ENCODE measurements around the gene ADD1. TPM values are rescaled to one million over a fixed set of nuclear protein-coding genes. Genes with fewer than 3 reads are reported as not detected.

The ADD1 gene
- total and polyA plus RNA-seq, 4 donors = 62.2 to 142 (median 83.4) TPM

DNA sequence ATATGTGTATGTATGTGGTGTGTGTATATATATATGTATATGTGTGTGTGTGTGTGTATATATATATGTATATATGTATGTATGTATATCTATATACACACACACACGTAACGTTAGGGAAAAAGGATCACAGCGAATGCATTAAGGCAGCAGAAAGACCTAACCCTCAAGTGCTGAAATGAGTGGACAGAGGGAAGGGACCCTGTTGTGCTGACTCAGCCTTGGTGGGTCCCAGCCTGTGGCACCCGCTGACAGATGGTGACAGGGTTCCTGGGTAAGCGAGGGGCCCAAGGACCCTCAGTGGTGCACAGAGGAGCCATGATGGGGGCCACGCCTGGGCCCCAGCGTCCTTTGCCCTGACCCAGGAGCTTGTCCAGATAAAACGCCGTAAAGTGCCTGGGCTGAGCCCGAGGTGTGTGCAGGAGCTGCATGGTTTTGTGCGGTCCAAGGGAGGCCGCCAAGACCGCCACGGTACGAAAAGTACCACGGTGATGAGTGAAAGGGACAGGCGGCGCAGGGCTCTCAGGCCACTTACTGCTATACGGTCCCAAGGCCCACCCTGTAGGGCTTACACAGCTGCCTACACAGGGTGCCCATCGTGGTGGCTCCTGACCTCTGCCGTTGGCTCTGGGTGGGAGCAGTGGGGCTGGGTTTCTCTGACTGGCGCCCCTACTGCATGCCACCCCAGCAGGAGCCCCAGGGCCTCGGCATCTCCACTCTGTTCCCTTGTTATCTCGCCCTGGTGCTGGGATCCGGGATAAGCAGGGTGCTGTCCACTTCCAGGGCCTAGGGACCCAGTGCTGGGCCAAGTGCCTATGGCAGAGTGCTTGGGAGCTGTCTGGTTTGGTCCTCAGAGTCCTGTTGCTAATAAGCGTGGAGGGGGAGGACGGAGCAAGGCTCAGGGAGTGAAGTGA, 40.8 kb upstream of the ADD1 start:
- peak overlapping the region in 1 of 2 donors; percentile 25 for H3K27ac ChIP-seq (ENCODE audit: low read depth in 1 of 2, low read length in 2 of 2)
- no peak for DNase-seq (ENCODE audit: low spot score)

DNA sequence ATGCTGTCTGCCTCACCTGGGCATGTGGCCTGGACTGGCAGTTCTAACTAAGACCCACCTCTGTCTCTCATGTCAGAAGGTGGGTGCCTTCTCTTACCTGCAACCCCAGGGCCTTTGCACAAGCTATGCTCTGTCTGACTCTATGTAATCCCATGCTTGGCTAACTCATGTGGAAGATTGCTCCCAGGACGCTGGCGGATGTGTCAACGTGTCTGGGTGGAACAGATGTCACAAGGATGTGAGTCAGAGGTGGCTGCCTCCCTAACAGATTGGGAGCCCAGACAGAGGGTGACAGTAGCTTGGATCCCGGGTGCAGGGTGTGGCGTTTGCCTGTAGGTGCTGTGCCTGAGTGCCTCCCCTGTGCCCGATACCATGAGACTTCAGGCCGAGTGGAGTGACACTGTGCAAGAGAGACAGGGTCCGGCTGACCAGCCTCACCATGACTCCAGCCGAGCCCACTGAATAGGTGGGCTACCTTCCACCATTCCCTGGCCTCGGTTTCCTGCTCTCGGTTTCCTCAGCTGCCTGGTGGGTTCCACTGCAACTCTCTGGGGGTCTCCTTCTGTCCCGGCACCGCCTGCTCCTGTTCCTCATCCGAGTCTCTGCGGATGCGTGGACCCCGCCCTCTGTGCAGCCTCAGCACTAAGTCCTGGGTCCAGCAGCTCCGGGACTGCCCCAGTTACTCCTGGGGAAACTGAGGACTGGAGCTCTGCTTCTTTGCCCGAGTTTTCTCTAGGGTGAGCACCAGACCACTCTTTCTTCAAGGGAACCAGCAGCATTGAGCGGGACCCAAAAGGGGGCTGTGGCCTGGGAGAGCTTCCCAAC, 39.8 kb upstream of the ADD1 start:
- H3K27me3 ChIP-seq (ENCODE audit: control insufficient read depth in 4 of 4, insufficient read depth in 4 of 4, low read length in 3 of 4) = no peaks in the 10 kb centered on the region
- no peak for DNase-seq (ENCODE audit: low spot score)
- no peak overlapping the region for H3K9ac ChIP-seq (ENCODE audit: low read depth in 1 of 2, low read length in 2 of 2)
- no peak overlapping the region for H3K4me3 ChIP-seq (ENCODE audit: low read depth in 1 of 3, low read length in 3 of 3)
- TF ChIP-seq, protein P1, sequence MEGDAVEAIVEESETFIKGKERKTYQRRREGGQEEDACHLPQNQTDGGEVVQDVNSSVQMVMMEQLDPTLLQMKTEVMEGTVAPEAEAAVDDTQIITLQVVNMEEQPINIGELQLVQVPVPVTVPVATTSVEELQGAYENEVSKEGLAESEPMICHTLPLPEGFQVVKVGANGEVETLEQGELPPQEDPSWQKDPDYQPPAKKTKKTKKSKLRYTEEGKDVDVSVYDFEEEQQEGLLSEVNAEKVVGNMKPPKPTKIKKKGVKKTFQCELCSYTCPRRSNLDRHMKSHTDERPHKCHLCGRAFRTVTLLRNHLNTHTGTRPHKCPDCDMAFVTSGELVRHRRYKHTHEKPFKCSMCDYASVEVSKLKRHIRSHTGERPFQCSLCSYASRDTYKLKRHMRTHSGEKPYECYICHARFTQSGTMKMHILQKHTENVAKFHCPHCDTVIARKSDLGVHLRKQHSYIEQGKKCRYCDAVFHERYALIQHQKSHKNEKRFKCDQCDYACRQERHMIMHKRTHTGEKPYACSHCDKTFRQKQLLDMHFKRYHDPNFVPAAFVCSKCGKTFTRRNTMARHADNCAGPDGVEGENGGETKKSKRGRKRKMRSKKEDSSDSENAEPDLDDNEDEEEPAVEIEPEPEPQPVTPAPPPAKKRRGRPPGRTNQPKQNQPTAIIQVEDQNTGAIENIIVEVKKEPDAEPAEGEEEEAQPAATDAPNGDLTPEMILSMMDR (IDR thresholded peaks at IDR 0.05; ENCODE audit: low read depth, low read length, missing input control) = peak; percentile 12
- no peak for TF ChIP-seq NR2F2 (IDR thresholded peaks at IDR 0.05)
- H3K36me3 ChIP-seq (ENCODE audit: control insufficient read depth in 4 of 4, insufficient read depth in 3 of 4, low read depth in 1 of 4, low read length in 3 of 4) = peaks cover 0 to 7% (median 2%) of the 10 kb centered on the region in 4 donors
- H3K4me1 ChIP-seq (ENCODE audit: control insufficient read depth in 4 of 4, insufficient read depth in 4 of 4, low read length in 3 of 4) = peaks cover 7 to 81% (median 55%) of the 10 kb centered on the region in 4 donors
- peak overlapping the region; percentile 3 to 36 for H3K27ac ChIP-seq (ENCODE audit: low read depth in 1 of 2, low read length in 2 of 2)
- WGBS = 85% methylated on average over 20 of the region's 20 CpGs
- H3K9me3 ChIP-seq (ENCODE audit: control insufficient read depth in 4 of 4, low read length in 3 of 4) = no peaks in the 10 kb centered on the region

More for the DNA sequence above, 40.8 kb upstream of the ADD1 start:
- 92% methylated on average over 27 of the region's 27 CpGs for WGBS
- H3K9ac ChIP-seq (ENCODE audit: low read depth in 1 of 2, low read length in 2 of 2) = no peak overlapping the region
- no peak overlapping the region for H3K4me3 ChIP-seq (ENCODE audit: low read depth in 1 of 3, low read length in 3 of 3)
- TF ChIP-seq, protein P2, sequence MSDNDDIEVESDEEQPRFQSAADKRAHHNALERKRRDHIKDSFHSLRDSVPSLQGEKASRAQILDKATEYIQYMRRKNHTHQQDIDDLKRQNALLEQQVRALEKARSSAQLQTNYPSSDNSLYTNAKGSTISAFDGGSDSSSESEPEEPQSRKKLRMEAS (IDR thresholded peaks at IDR 0.05) = no peak
- TF ChIP-seq FOXA2 (IDR thresholded peaks at IDR 0.05) (no peak), HNF4G (IDR thresholded peaks at IDR 0.05) (no peak), FOXA1 (IDR thresholded peaks at IDR 0.05) (no peak), JUND (IDR thresholded peaks at IDR 0.05) (no peak), YY1 (IDR thresholded peaks at IDR 0.05) (no peak), SP1 (IDR thresholded peaks at IDR 0.05) (no peak), GABPA (IDR thresholded peaks at IDR 0.05 in 1 of 2, conservative IDR thresholded peaks at IDR 0.05 in 1 of 2) (no peak), TAF1 (conservative IDR thresholded peaks at IDR 0.05) (no peak), NR2F2 (IDR thresholded peaks at IDR 0.05) (no peak), EGR1 (IDR thresholded peaks at IDR 0.05; ENCODE audit: low read depth in 2 of 2) (no peak), RXRA (IDR thresholded peaks at IDR 0.05) (no peak)
- TF ChIP-seq, protein P1 (IDR thresholded peaks at IDR 0.05; ENCODE audit: low read depth, low read length, missing input control) = no peak
- TF ChIP-seq, protein P3, sequence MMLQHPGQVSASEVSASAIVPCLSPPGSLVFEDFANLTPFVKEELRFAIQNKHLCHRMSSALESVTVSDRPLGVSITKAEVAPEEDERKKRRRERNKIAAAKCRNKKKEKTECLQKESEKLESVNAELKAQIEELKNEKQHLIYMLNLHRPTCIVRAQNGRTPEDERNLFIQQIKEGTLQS (IDR thresholded peaks at IDR 0.05) = no peak
- TF ChIP-seq, protein P4, sequence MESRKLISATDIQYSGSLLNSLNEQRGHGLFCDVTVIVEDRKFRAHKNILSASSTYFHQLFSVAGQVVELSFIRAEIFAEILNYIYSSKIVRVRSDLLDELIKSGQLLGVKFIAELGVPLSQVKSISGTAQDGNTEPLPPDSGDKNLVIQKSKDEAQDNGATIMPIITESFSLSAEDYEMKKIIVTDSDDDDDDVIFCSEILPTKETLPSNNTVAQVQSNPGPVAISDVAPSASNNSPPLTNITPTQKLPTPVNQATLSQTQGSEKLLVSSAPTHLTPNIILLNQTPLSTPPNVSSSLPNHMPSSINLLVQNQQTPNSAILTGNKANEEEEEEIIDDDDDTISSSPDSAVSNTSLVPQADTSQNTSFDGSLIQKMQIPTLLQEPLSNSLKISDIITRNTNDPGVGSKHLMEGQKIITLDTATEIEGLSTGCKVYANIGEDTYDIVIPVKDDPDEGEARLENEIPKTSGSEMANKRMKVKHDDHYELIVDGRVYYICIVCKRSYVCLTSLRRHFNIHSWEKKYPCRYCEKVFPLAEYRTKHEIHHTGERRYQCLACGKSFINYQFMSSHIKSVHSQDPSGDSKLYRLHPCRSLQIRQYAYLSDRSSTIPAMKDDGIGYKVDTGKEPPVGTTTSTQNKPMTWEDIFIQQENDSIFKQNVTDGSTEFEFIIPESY (IDR thresholded peaks at IDR 0.05) = no peak
- H3K36me3 ChIP-seq (ENCODE audit: control insufficient read depth in 4 of 4, insufficient read depth in 3 of 4, low read depth in 1 of 4, low read length in 3 of 4) = peaks cover 0 to 7% (median 2%) of the 10 kb centered on the region in 4 donors
- no peaks in the 10 kb centered on the region for H3K27me3 ChIP-seq (ENCODE audit: control insufficient read depth in 4 of 4, insufficient read depth in 4 of 4, low read length in 3 of 4)
- peaks cover 10 to 84% (median 61%) of the 10 kb centered on the region in 4 donors for H3K4me1 ChIP-seq (ENCODE audit: control insufficient read depth in 4 of 4, insufficient read depth in 4 of 4, low read length in 3 of 4)
- H3K9me3 ChIP-seq (ENCODE audit: control insufficient read depth in 4 of 4, low read length in 3 of 4) = no peaks in the 10 kb centered on the region
